Measurements from ENCODE around the gene IL21R. TPM values are rescaled to one million over a fixed set of nuclear protein-coding genes. Genes with fewer than 3 reads are reported as not detected.

The IL21R gene
- total RNA-seq, 1 experiment from 2014 or later = not detected

- CTCF ChIA-PET = no interaction called here
- TF ChIP-seq CTCF (IDR thresholded peaks at IDR 0.05; ENCODE audit: unreplicated experiment) = no peak
- BruUV-seq (replicated peaks) = no TSS peak
- no peak overlapping the region for H3K27ac Mint-ChIP-seq (ENCODE audit: unreplicated experiment)
- H3K9me3 Mint-ChIP-seq (ENCODE audit: low read depth, unreplicated experiment) = no peaks in the 10 kb centered on the region
- no peak overlapping the region for H3K4me3 Mint-ChIP-seq (ENCODE audit: low read depth, unreplicated experiment)
- no peak for DNase-seq
- no peaks in the 10 kb centered on the region for H3K4me1 Mint-ChIP-seq (ENCODE audit: low read depth, unreplicated experiment)
- intact Hi-C loops (cut with micrococcal nuclease; ENCODE audit: unreplicated experiment) = no loop called here
- peaks cover 57% of the 10 kb centered on the region for H3K36me3 Mint-ChIP-seq (ENCODE audit: insufficient read depth, unreplicated experiment)
- no peaks in the 10 kb centered on the region for H3K27me3 Mint-ChIP-seq (ENCODE audit: unreplicated experiment)
Observed at GRCh38 chr16:27489906-27490305, 87.9 kb downstream of the IL21R start.

- Mint-ChIP-seq H3K27ac (ENCODE audit: unreplicated experiment) (no peak overlapping the region), H3K36me3 (ENCODE audit: insufficient read depth, unreplicated experiment) (peaks cover 51% of the 10 kb centered on the region), H3K4me1 (ENCODE audit: low read depth, unreplicated experiment) (no peaks in the 10 kb centered on the region), H3K27me3 (ENCODE audit: unreplicated experiment) (no peaks in the 10 kb centered on the region), H3K4me3 (ENCODE audit: low read depth, unreplicated experiment) (no peak overlapping the region), H3K9me3 (ENCODE audit: low read depth, unreplicated experiment) (no peaks in the 10 kb centered on the region)
- intact Hi-C loops (cut with micrococcal nuclease; ENCODE audit: unreplicated experiment) = no loop called here
- TF ChIP-seq CTCF (IDR thresholded peaks at IDR 0.05; ENCODE audit: unreplicated experiment) = no peak
- BruUV-seq (replicated peaks) = no TSS peak
- CTCF ChIA-PET = no interaction called here
- DNase-seq = no peak
Observed at GRCh38 chr16:27491894-27492587, 90.1 kb downstream of the IL21R start.

GRCh38 chr16:27492588-27492979 lies 90.6 kb downstream of the IL21R start:
- H3K36me3 Mint-ChIP-seq (ENCODE audit: insufficient read depth, unreplicated experiment) = peaks cover 53% of the 10 kb centered on the region
- H3K27ac Mint-ChIP-seq (ENCODE audit: unreplicated experiment) = no peak overlapping the region
- DNase-seq = no peak
- H3K9me3 Mint-ChIP-seq (ENCODE audit: low read depth, unreplicated experiment) = no peaks in the 10 kb centered on the region
- CTCF ChIA-PET = no interaction called here
- intact Hi-C loops (cut with micrococcal nuclease; ENCODE audit: unreplicated experiment) = no loop called here
- no peak overlapping the region for H3K4me3 Mint-ChIP-seq (ENCODE audit: low read depth, unreplicated experiment)
- H3K4me1 Mint-ChIP-seq (ENCODE audit: low read depth, unreplicated experiment) = no peaks in the 10 kb centered on the region
- no TSS peak for BruUV-seq (replicated peaks)
- H3K27me3 Mint-ChIP-seq (ENCODE audit: unreplicated experiment) = no peaks in the 10 kb centered on the region
- TF ChIP-seq CTCF (IDR thresholded peaks at IDR 0.05; ENCODE audit: unreplicated experiment) = no peak

GRCh38 chr16:27495191-27495590 lies 93.2 kb downstream of the IL21R start:
- intact Hi-C loops (cut with micrococcal nuclease; ENCODE audit: unreplicated experiment) = no loop called here
- CTCF ChIA-PET = no interaction called here
- no peak for DNase-seq
- BruUV-seq (replicated peaks) = no TSS peak
- H3K4me3 Mint-ChIP-seq (ENCODE audit: low read depth, unreplicated experiment) = no peak overlapping the region
- no peaks in the 10 kb centered on the region for H3K4me1 Mint-ChIP-seq (ENCODE audit: low read depth, unreplicated experiment)
- H3K9me3 Mint-ChIP-seq (ENCODE audit: low read depth, unreplicated experiment) = no peaks in the 10 kb centered on the region
- no peaks in the 10 kb centered on the region for H3K27me3 Mint-ChIP-seq (ENCODE audit: unreplicated experiment)
- H3K36me3 Mint-ChIP-seq (ENCODE audit: insufficient read depth, unreplicated experiment) = peaks cover 48% of the 10 kb centered on the region
- TF ChIP-seq CTCF (IDR thresholded peaks at IDR 0.05; ENCODE audit: unreplicated experiment) = no peak
- H3K27ac Mint-ChIP-seq (ENCODE audit: unreplicated experiment) = no peak overlapping the region

All from Calu3 (cell line).